Measurements from ENCODE around the gene RHOB.

Gene RHOB

DNA sequence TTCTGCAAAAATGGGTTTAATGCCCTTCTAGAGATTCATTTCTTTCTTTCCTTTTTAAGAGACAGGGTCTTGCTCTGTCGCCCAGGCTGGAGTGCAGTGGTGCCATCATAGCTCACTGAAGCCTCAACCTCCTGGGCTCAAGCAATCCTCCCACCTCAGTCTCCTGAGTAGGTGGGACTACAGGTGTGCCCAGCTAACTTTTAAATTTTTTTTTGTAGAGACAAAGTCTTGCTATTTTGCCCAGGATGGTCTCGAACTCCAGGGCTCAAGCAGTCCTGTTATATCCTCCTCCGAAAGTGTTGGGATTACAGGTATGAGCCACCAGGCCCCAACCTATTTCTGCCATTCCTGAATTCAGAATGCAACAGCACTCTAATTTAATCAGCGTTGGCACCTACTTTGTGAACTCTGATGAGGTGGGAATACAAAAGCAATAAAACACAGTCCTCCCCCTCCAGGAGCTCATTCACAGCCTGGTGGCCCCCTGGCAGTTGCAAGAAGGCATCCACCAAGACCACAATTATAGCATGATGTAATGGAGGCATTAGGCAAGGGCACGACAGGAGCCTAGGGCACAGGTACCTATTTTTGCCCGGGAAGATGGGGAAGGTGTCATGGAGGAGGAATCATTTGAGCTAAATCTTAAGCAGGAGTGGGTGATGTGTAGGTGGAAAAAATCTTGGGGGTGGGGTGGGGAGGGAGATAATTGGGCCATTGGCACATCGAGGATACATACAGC lies 5.1 kb downstream of the RHOB start:
- TF ChIP-seq ZNF565 (CRISPR knock-in tag; conservative IDR thresholded peaks at IDR 0.05; ENCODE audit: low read depth) = no peak
- no peak for TF ChIP-seq SNAI2 (CRISPR knock-in tag; IDR thresholded peaks at IDR 0.05)
- TF ChIP-seq OSR1 (CRISPR knock-in tag; IDR thresholded peaks at IDR 0.05) = no peak
- TF ChIP-seq ARNTL (CRISPR knock-in tag; IDR thresholded peaks at IDR 0.05; ENCODE audit: borderline replicate concordance, low read depth) = no peak
- no peak for TF ChIP-seq CREB5 (CRISPR knock-in tag; IDR thresholded peaks at IDR 0.05; ENCODE audit: low read depth)
- TF ChIP-seq PPARA (CRISPR knock-in tag; IDR thresholded peaks at IDR 0.05; ENCODE audit: borderline replicate concordance) = no peak
- no peak for TF ChIP-seq ESRRG (CRISPR knock-in tag; IDR thresholded peaks at IDR 0.05)
- TF ChIP-seq GLIS3 (CRISPR knock-in tag; IDR thresholded peaks at IDR 0.05) = no peak
- no peak for TF ChIP-seq RARB (CRISPR knock-in tag; IDR thresholded peaks at IDR 0.05)
- no peak for TF ChIP-seq CSDC2 (CRISPR knock-in tag; IDR thresholded peaks at IDR 0.05)
- TF ChIP-seq, protein P1, sequence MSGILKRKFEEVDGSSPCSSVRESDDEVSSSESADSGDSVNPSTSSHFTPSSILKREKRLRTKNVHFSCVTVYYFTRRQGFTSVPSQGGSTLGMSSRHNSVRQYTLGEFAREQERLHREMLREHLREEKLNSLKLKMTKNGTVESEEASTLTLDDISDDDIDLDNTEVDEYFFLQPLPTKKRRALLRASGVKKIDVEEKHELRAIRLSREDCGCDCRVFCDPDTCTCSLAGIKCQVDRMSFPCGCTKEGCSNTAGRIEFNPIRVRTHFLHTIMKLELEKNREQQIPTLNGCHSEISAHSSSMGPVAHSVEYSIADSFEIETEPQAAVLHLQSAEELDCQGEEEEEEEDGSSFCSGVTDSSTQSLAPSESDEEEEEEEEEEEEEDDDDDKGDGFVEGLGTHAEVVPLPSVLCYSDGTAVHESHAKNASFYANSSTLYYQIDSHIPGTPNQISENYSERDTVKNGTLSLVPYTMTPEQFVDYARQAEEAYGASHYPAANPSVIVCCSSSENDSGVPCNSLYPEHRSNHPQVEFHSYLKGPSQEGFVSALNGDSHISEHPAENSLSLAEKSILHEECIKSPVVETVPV (CRISPR knock-in tag; IDR thresholded peaks at IDR 0.05) = no peak
- ATAC-seq = no peak

DNA sequence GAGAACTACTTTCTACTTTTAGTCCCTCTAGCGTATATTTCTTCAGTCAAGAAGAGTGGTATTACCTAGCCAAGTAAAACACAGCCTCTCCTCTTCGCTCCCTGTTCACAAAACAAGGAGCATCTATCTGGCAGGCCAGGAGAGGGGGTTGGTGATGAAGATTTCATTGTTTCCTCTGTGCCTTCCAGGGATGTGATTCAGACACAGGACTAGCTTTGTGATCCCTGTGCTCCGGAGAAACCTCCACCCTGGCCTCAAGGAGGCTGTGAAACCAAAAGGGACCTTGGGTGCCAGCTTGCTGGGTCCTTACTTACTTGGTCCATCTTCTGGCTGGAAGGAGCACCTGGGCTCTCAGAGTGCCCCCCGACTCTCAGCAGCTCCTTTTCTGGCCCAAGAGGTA lies 5.7 kb downstream of the RHOB start:
- TF ChIP-seq TOX (CRISPR knock-in tag; IDR thresholded peaks at IDR 0.05; ENCODE audit: borderline replicate concordance) (no peak), ZFP30 (CRISPR knock-in tag; IDR thresholded peaks at IDR 0.05) (no peak), TCF4 (CRISPR knock-in tag; IDR thresholded peaks at IDR 0.05; ENCODE audit: borderline replicate concordance) (no peak), ARNTL (CRISPR knock-in tag; IDR thresholded peaks at IDR 0.05; ENCODE audit: borderline replicate concordance, low read depth) (no peak), ISL1 (CRISPR knock-in tag; IDR thresholded peaks at IDR 0.05) (no peak), ZNF70 (CRISPR knock-in tag; IDR thresholded peaks at IDR 0.05) (no peak), ZFP3 (CRISPR knock-in tag; IDR thresholded peaks at IDR 0.05) (no peak), ZNF8 (CRISPR knock-in tag; IDR thresholded peaks at IDR 0.05) (no peak), TSHZ2 (CRISPR knock-in tag; IDR thresholded peaks at IDR 0.05) (no peak), ZC3H10 (CRISPR knock-in tag; IDR thresholded peaks at IDR 0.05) (no peak), ZNF565 (CRISPR knock-in tag; conservative IDR thresholded peaks at IDR 0.05; ENCODE audit: low read depth) (no peak), BACH2 (CRISPR knock-in tag; IDR thresholded peaks at IDR 0.05; ENCODE audit: borderline replicate concordance) (no peak), RARB (CRISPR knock-in tag; IDR thresholded peaks at IDR 0.05) (no peak), CREB5 (CRISPR knock-in tag; IDR thresholded peaks at IDR 0.05; ENCODE audit: low read depth) (no peak), POU6F1 (CRISPR knock-in tag; IDR thresholded peaks at IDR 0.05; ENCODE audit: borderline replicate concordance, low read depth) (no peak), PPARA (CRISPR knock-in tag; IDR thresholded peaks at IDR 0.05; ENCODE audit: borderline replicate concordance) (no peak), OSR1 (CRISPR knock-in tag; IDR thresholded peaks at IDR 0.05) (no peak)
- TF ChIP-seq, protein P1 (CRISPR knock-in tag; IDR thresholded peaks at IDR 0.05) = no peak
- TF ChIP-seq, protein P2, sequence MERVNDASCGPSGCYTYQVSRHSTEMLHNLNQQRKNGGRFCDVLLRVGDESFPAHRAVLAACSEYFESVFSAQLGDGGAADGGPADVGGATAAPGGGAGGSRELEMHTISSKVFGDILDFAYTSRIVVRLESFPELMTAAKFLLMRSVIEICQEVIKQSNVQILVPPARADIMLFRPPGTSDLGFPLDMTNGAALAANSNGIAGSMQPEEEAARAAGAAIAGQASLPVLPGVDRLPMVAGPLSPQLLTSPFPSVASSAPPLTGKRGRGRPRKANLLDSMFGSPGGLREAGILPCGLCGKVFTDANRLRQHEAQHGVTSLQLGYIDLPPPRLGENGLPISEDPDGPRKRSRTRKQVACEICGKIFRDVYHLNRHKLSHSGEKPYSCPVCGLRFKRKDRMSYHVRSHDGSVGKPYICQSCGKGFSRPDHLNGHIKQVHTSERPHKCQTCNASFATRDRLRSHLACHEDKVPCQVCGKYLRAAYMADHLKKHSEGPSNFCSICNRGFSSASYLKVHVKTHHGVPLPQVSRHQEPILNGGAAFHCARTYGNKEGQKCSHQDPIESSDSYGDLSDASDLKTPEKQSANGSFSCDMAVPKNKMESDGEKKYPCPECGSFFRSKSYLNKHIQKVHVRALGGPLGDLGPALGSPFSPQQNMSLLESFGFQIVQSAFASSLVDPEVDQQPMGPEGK (CRISPR knock-in tag; IDR thresholded peaks at IDR 0.05; ENCODE audit: borderline replicate concordance) = no peak
- no peak for ATAC-seq

All from SK-N-SH treated with all-trans-retinoic acid at 6 μM for 48 hours (cell line).